WERI-Rb-1 (cell line): Measurements from ENCODE around the gene BCAS3.

ENCODE experiments used
- DNase-seq: peaks from one replicate; pipeline ENCODE4 v3.0.0-alpha.2; 2020
- H3K27ac ChIP-seq: fragments of 250-450 bp; sonication (Bioruptor Pico); 2 replicates; pipeline ENCODE4 v1.5.1; 2020; ENCODE audit warnings: mild to moderate bottlenecking, moderate library complexity
- H3K27me3 ChIP-seq: fragments of 250-450 bp; sonication (Bioruptor Pico); 2 replicates; pipeline ENCODE4 v1.5.1; 2021; ENCODE audit warnings: mild to moderate bottlenecking, low read depth, moderate library complexity; ENCODE audit not compliant: insufficient read depth, severe bottlenecking
- H3K36me3 ChIP-seq: fragments of 250-450 bp; sonication (Bioruptor Pico); 2 replicates; pipeline ENCODE4 v1.5.1; 2020; ENCODE audit warnings: mild to moderate bottlenecking, moderate library complexity
- H3K4me3 ChIP-seq: 2 replicates; pipeline ENCODE4 v1.5.1; 2011; ENCODE audit warnings: low read depth, mild to moderate bottlenecking, control low read depth, low read length
- H3K9me3 ChIP-seq: fragments of 250-450 bp; sonication (Bioruptor Pico); 2 replicates; pipeline ENCODE4 v1.5.1; 2021; ENCODE audit warnings: mild to moderate bottlenecking, moderate library complexity; ENCODE audit not compliant: severe bottlenecking
- CTCF ChIP-seq: IDR thresholded peaks from 2 replicates; pipeline ENCODE4 v1.5.1; 2011; ENCODE audit warnings: low read depth, mild to moderate bottlenecking, control low read depth, inconsistent platforms, low read length

Gene BCAS3

GRCh38 chr17:61398721-61399130, 721.1 kb downstream of the BCAS3 start:
- TF ChIP-seq CTCF = no peak
- H3K27ac ChIP-seq = peak overlapping the region; percentile 81
- peaks cover 6% of the 10 kb centered on the region for H3K36me3 ChIP-seq
- H3K4me3 ChIP-seq = peak overlapping the region; percentile 85
- no peaks in the 10 kb centered on the region for H3K9me3 ChIP-seq
- peaks cover 23% of the 10 kb centered on the region for H3K27me3 ChIP-seq
- DNase-seq = no peak

GRCh38 chr17:61399131-61400065, 721.7 kb downstream of the BCAS3 start, which contains the start of gene TBX2:
Gene TBX2, plus strand, starts transcription at chr17:61399843. Its CDS starts 334 bp downstream, at chr17:61400177.
- Histone ChIP-seq H3K36me3 (peaks cover 6% of the 10 kb centered on the region), H3K9me3 (no peaks in the 10 kb centered on the region), H3K27ac (peak within 1 kb of the TSS; percentile 81), H3K27me3 (peaks cover 23% of the 10 kb centered on the region), H3K4me3 (peak within 1 kb of the TSS; percentile 85)
- DNase-seq = peak; percentile 91
- peak; percentile 24 for TF ChIP-seq CTCF

- TF ChIP-seq CTCF = no peak
- peak; percentile 57 for DNase-seq
- Histone ChIP-seq H3K36me3 (peaks cover 6% of the 10 kb centered on the region), H3K4me3 (peak overlapping the region; percentile 41), H3K9me3 (no peaks in the 10 kb centered on the region), H3K27ac (no peak overlapping the region), H3K27me3 (peaks cover 23% of the 10 kb centered on the region)
Observed at GRCh38 chr17:61400066-61400716, 722.5 kb downstream of the BCAS3 start.

GRCh38 chr17:61400717-61401388, 723.2 kb downstream of the BCAS3 start:
- Histone ChIP-seq H3K27ac (no peak overlapping the region), H3K9me3 (no peaks in the 10 kb centered on the region), H3K27me3 (peaks cover 23% of the 10 kb centered on the region), H3K4me3 (peak overlapping the region; percentile 41), H3K36me3 (peaks cover 6% of the 10 kb centered on the region)
- no peak for DNase-seq
- no peak for TF ChIP-seq CTCF

GRCh38 chr17:61401389-61402072, 723.9 kb downstream of the BCAS3 start:
- no peak for TF ChIP-seq CTCF
- H3K27ac ChIP-seq = no peak overlapping the region
- H3K9me3 ChIP-seq = no peaks in the 10 kb centered on the region
- H3K27me3 ChIP-seq = peaks cover 23% of the 10 kb centered on the region
- H3K36me3 ChIP-seq = peaks cover 6% of the 10 kb centered on the region
- no peak overlapping the region for H3K4me3 ChIP-seq
- no peak for DNase-seq
